Esophagus muscularis mucosa (tissue), 4 donors: Measurements from ENCODE around the gene CPEB1. TPM values are rescaled to one million over a fixed set of nuclear protein-coding genes. Genes with fewer than 3 reads are reported as not detected.

Source experiments
- DNase-seq: peaks from one replicate; pipeline ENCODE4 v3.0.0-alpha.2; 2017; ENCODE audit errors: extremely low spot score
- H3K27ac ChIP-seq, 4 donors: fragments of 200-600 bp; sonication (generic); replicated peaks in 1 of 4; 1 replicate in 3 of 4; 2 replicates in 1 of 4; pipeline ENCODE4 v1.5.1; 2016 to 2019; ENCODE audit warnings: mild to moderate bottlenecking in 1 of 4
- H3K27me3 ChIP-seq, 4 donors: fragments of 200-600 bp; sonication (generic); one replicate each; pipeline versions ENCODE4 v1.5.1 to v1.6.0; 2016 to 2019
- H3K36me3 ChIP-seq, 4 donors: fragments of 200-600 bp; sonication (generic); one replicate each; pipeline ENCODE4 v1.5.1; 2016 to 2019
- H3K4me1 ChIP-seq, 4 donors: fragments of 200-600 bp; sonication (generic); one replicate each; pipeline ENCODE4 v1.5.1; 2016 to 2019
- H3K4me3 ChIP-seq, 4 donors: fragments of 200-600 bp; sonication (generic); 1 replicate in 2 of 4; 2 replicates in 2 of 4; pipeline ENCODE4 v1.5.1; 2016 to 2019; ENCODE audit warnings: mild to moderate bottlenecking in 4 of 4, moderate library complexity in 1 of 4
- H3K9me3 ChIP-seq, 4 donors: fragments of 200-600 bp; sonication (generic); 1 replicate in 3 of 4; 2 replicates in 1 of 4; pipeline ENCODE4 v1.5.1; 2016 to 2019
- EP300 ChIP-seq: sonication (generic); formaldehyde crosslinking; IDR thresholded peaks from one replicate; pipeline ENCODE4 v1.6.1; 2017; ENCODE audit warnings: antibody characterized with exemption
- POLR2A ChIP-seq: fragments of 450-650 bp; IDR thresholded peaks from one replicate; pipeline ENCODE4 v1.6.1; 2017; ENCODE audit warnings: antibody characterized with exemption, moderate library complexity, mild to moderate bottlenecking, low read depth
- POLR2AphosphoS5 ChIP-seq, 2 donors: sonication (generic); formaldehyde crosslinking; IDR thresholded peaks; one replicate each; pipeline ENCODE4 v1.6.1; 2017; ENCODE audit warnings: antibody characterized with exemption in 2 of 2
- WGBS: methylation state at CpG from one replicate; pipeline ENCODE4 v1.1.5; 2018; 5-methylcytosine and 5-hydroxymethylcytosine counted together
- intact Hi-C: fragments of 100-400 bp; cut with DNase I; formaldehyde crosslinking; loops from one replicate; pipeline ENCODE4 v1.15.1; 2023
- total RNA-seq, 4 donors: library from RNA; depleted of rRNA; stranded (reverse); fragments of >200 nt; gene quantifications; one replicate each; pipeline versions ENCODE4 v1.1.0 to v1.2.1, GENCODE V29; 2016
- TF ChIP-seq, protein P1 (sequence below), 3 experiments: fragments of 200-600 bp in 2 of 3; fragments of 450-650 bp in 1 of 3; sonication (generic) in 2 of 3; IDR thresholded peaks; one replicate each; pipeline ENCODE4 v1.5.1; 2017 to 2019; ENCODE audit warnings: antibody characterized with exemption in 3 of 3, mild to moderate bottlenecking in 2 of 3, moderate library complexity in 1 of 3

CPEB1 gene
- total RNA-seq, 4 donors from 2014 or later: 5.6 to 8.1 (median 5.9) TPM

DNA sequence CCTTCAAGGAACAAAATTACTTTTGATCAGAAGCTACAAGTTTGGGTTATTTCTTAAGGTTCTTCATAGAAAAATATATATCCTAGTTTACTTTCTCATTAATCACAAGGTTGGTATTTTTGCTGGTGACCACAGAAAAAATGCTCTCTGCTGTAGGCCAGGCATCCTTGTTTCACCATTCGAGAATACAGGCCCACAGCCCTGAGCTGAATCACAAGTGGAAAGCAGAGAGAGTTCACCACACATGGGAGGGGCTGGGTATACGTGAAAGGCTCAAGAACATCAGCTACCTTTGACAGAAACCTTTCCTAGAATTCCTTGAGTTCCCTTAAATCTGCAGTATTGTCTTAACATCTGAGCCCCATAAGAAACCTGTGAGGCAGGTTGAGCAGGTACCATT, 23.2 kb downstream of the CPEB1 start:
- 73% methylated on average over 2 of the region's 2 CpGs for WGBS
- H3K9me3 ChIP-seq: no peaks in the 10 kb centered on the region
- TF ChIP-seq, protein P1, sequence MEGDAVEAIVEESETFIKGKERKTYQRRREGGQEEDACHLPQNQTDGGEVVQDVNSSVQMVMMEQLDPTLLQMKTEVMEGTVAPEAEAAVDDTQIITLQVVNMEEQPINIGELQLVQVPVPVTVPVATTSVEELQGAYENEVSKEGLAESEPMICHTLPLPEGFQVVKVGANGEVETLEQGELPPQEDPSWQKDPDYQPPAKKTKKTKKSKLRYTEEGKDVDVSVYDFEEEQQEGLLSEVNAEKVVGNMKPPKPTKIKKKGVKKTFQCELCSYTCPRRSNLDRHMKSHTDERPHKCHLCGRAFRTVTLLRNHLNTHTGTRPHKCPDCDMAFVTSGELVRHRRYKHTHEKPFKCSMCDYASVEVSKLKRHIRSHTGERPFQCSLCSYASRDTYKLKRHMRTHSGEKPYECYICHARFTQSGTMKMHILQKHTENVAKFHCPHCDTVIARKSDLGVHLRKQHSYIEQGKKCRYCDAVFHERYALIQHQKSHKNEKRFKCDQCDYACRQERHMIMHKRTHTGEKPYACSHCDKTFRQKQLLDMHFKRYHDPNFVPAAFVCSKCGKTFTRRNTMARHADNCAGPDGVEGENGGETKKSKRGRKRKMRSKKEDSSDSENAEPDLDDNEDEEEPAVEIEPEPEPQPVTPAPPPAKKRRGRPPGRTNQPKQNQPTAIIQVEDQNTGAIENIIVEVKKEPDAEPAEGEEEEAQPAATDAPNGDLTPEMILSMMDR (IDR thresholded peaks at IDR 0.05): no peak
- TF ChIP-seq EP300 (no peak), POLR2A (no peak), POLR2AphosphoS5 (IDR thresholded peaks at IDR 0.05) (no peak)
- H3K4me3 ChIP-seq: no peak overlapping the region
- no peaks in the 10 kb centered on the region for H3K4me1 ChIP-seq
- no peak overlapping the region for H3K27ac ChIP-seq
- intact Hi-C loops: no loop called here
- DNase-seq: no peak
- no peaks in the 10 kb centered on the region for H3K36me3 ChIP-seq
- no peaks in the 10 kb centered on the region for H3K27me3 ChIP-seq

DNA sequence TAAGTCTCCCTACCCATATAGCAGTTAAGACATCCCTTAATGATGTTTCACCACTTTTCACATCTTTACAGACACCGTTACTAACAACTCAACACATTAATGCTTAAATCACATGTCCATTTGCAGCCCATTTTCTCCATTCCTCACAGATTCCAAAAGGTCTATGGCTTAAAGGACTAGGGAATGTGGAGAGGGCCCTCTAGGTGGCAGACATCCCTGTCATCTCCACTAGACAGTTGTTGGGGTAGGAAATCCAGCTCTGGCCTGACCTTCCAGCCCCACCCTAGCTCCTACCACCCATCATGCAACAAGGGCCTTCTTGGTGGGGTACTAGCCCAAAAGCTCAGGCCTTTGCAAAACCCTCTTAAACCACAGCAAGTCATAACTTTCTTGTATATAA, 25.2 kb downstream of the CPEB1 start:
- no peaks in the 10 kb centered on the region for H3K36me3 ChIP-seq
- H3K9me3 ChIP-seq: no peaks in the 10 kb centered on the region
- H3K4me3 ChIP-seq: no peak overlapping the region
- intact Hi-C loops: no loop called here
- TF ChIP-seq POLR2A (no peak), EP300 (no peak), POLR2AphosphoS5 (IDR thresholded peaks at IDR 0.05) (no peak)
- TF ChIP-seq, protein P1 (IDR thresholded peaks at IDR 0.05): no peak
- no peak overlapping the region for H3K27ac ChIP-seq
- WGBS: 43% methylated on average over 1 of the region's 1 CpG
- no peaks in the 10 kb centered on the region for H3K4me1 ChIP-seq
- DNase-seq: no peak
- no peaks in the 10 kb centered on the region for H3K27me3 ChIP-seq

GRCh38 chr15:82613747-82614146, 33.4 kb downstream of the CPEB1 start:
- no peaks in the 10 kb centered on the region for H3K9me3 ChIP-seq
- TF ChIP-seq POLR2AphosphoS5 (IDR thresholded peaks at IDR 0.05): no peak
- no peak for TF ChIP-seq EP300
- TF ChIP-seq, protein P1 (IDR thresholded peaks at IDR 0.05): no peak
- no peak for TF ChIP-seq POLR2A
- H3K4me1 ChIP-seq: peaks cover 0 to 6% (median 0%) of the 10 kb centered on the region in 4 donors
- H3K4me3 ChIP-seq: no peak overlapping the region
- intact Hi-C loops: no loop called here
- DNase-seq: no peak
- no peaks in the 10 kb centered on the region for H3K36me3 ChIP-seq
- 29% methylated on average over 1 of the region's 12 CpGs for WGBS
- no peaks in the 10 kb centered on the region for H3K27me3 ChIP-seq
- peak overlapping the region in 2 of 4 donors; percentile 19 to 44 for H3K27ac ChIP-seq

DNA sequence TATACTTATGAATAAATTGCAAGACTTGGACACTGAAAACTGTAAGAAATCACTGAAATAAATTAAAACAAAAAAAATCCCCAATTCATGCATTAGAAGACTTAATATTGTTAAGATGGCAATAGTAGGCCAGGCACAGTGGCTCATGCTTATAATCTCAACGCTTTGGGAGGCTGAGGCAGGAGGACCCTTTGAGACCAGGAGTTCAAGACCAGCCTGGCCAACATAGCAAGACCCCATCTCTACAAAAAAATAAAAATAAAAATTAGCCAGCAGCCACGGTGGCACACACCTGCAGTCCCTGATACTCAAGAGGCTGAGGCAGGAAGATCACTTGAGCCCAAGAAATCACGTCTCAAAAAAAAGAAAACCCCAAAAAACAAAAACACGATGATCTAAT, 35.8 kb downstream of the CPEB1 start:
- H3K4me1 ChIP-seq: peaks cover 0 to 6% (median 0%) of the 10 kb centered on the region in 4 donors
- no peaks in the 10 kb centered on the region for H3K27me3 ChIP-seq
- no peak overlapping the region for H3K27ac ChIP-seq
- intact Hi-C loops: no loop called here
- no peaks in the 10 kb centered on the region for H3K36me3 ChIP-seq
- WGBS: 84% methylated on average over 4 of the region's 4 CpGs
- TF ChIP-seq EP300 (no peak), POLR2A (no peak), POLR2AphosphoS5 (IDR thresholded peaks at IDR 0.05) (no peak)
- TF ChIP-seq, protein P1 (IDR thresholded peaks at IDR 0.05): no peak
- no peaks in the 10 kb centered on the region for H3K9me3 ChIP-seq
- no peak overlapping the region for H3K4me3 ChIP-seq
- DNase-seq: no peak

DNA sequence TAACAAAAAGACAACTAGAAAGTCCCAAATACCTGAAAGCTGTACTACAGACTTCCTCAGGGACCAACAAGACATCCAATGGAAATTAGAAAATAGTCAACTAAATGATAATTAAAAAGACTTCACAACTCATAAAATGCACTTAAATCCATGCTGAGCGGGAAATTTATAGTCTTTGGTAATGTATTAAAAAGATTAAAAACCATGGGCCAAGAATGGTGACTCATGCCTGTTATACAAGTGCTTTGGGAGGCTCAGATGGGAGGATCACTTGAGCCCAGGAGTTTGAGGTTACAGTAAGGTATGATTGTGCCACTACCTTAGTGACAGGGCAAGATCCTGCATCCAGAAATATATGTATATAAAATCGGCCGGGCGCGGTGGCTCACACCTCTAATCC, 45.0 kb downstream of the CPEB1 start:
- H3K36me3 ChIP-seq: no peaks in the 10 kb centered on the region
- no peaks in the 10 kb centered on the region for H3K4me1 ChIP-seq
- no peak overlapping the region for H3K4me3 ChIP-seq
- no peak overlapping the region for H3K27ac ChIP-seq
- H3K9me3 ChIP-seq: no peaks in the 10 kb centered on the region
- no peak for TF ChIP-seq POLR2AphosphoS5 (IDR thresholded peaks at IDR 0.05)
- TF ChIP-seq, protein P1 (IDR thresholded peaks at IDR 0.05): no peak
- TF ChIP-seq EP300: no peak
- TF ChIP-seq POLR2A: no peak
- no peaks in the 10 kb centered on the region for H3K27me3 ChIP-seq
- 73% methylated on average over 5 of the region's 5 CpGs for WGBS
- no peak for DNase-seq
- intact Hi-C loops: no loop called here
